HEK293 (cell line): ENCODE measurements around the gene PXYLP1.

Experiments used
- CTCF ChIA-PET: fragments of 350-600 bp; formaldehyde crosslinking; extraction: SDS; loops from one replicate; lab custom pipeline; 2021; ENCODE audit warnings: antibody characterized with exemption; lab: Yijun Ruan, JAX
- POLR2A ChIA-PET: fragments of 300-600 bp; formaldehyde crosslinking; extraction: SDS; loops from one replicate; lab custom pipeline; 2020; ENCODE audit warnings: antibody characterized with exemption, inconsistent platforms; lab: Yijun Ruan, JAX
- H3K27ac ChIP-seq: fragments of 200-500 bp; sonication (Bioruptor generic); 2 replicates; pipeline ENCODE4 v1.5.1; 2014; ENCODE audit warnings: low read depth, low read length, control low read depth, inconsistent platforms; ENCODE audit errors: extremely low read depth
- H3K36me3 ChIP-seq, 2 experiments: fragments of 200-500 bp in 1 of 2; sonication (Bioruptor generic) in 1 of 2; 1 replicate in 1 of 2; 2 replicates in 1 of 2; pipeline ENCODE4 v1.5.1; 2014 to 2017; ENCODE audit warnings: inconsistent platforms in 2 of 2, low read length in 2 of 2; ENCODE audit not compliant: control insufficient read depth in 2 of 2, insufficient read depth in 1 of 2
- H3K4me1 ChIP-seq: fragments of 200-500 bp; sonication (Bioruptor generic); 2 replicates; pipeline ENCODE4 v1.5.1; 2014; ENCODE audit warnings: mild to moderate bottlenecking, low read length, inconsistent platforms; ENCODE audit not compliant: control insufficient read depth, insufficient read depth
- H3K4me3 ChIP-seq: 2 replicates; pipeline ENCODE4 v1.5.1; 2011; ENCODE audit warnings: low read depth, mild to moderate bottlenecking, control low read depth, low read length, moderate library complexity
- H3K9me3 ChIP-seq: fragments of 200-500 bp; sonication (Bioruptor generic); 2 replicates; pipeline ENCODE4 v1.5.1; 2014; ENCODE audit warnings: low read depth, low read length, inconsistent platforms; ENCODE audit not compliant: control insufficient read depth, insufficient read depth
- BCL11B ChIP-seq: fragments of 450-650 bp; formaldehyde crosslinking; IDR thresholded peaks from 2 replicates; pipeline ENCODE4 v1.5.1; 2016; ENCODE audit warnings: low read depth, missing biosample characterization, missing genetic modification characterization
- KLF17 ChIP-seq: fragments of 450-650 bp; formaldehyde crosslinking; IDR thresholded peaks from 2 replicates; pipeline ENCODE4 v1.5.1; 2016; ENCODE audit warnings: missing biosample characterization, missing genetic modification characterization
- MYNN ChIP-seq: fragments of 450-650 bp; formaldehyde crosslinking; IDR thresholded peaks from 2 replicates; pipeline ENCODE4 v1.5.1; 2016; ENCODE audit warnings: missing biosample characterization, missing genetic modification characterization, borderline replicate concordance
- ZFP3 ChIP-seq: fragments of 450-650 bp; formaldehyde crosslinking; IDR thresholded peaks from 2 replicates; pipeline ENCODE4 v1.5.1; 2016; ENCODE audit warnings: low read depth, missing biosample characterization, missing genetic modification characterization
- ZFP37 ChIP-seq: fragments of 450-650 bp; formaldehyde crosslinking; IDR thresholded peaks from 2 replicates; pipeline ENCODE4 v1.5.1; 2016; ENCODE audit warnings: missing biosample characterization, missing genetic modification characterization
- ZNF239 ChIP-seq: fragments of 450-650 bp; formaldehyde crosslinking; IDR thresholded peaks from 2 replicates; pipeline ENCODE4 v1.5.1; 2016; ENCODE audit warnings: missing biosample characterization, missing genetic modification characterization
- ZNF26 ChIP-seq: fragments of 450-650 bp; formaldehyde crosslinking; IDR thresholded peaks from 2 replicates; pipeline ENCODE4 v1.5.1; 2016; ENCODE audit warnings: missing biosample characterization, missing genetic modification characterization
- ZNF266 ChIP-seq: fragments of 450-650 bp; formaldehyde crosslinking; IDR thresholded peaks from 2 replicates; pipeline ENCODE4 v1.5.1; 2016; ENCODE audit warnings: missing biosample characterization, missing genetic modification characterization, low read depth
- ZNF324 ChIP-seq: fragments of 450-650 bp; formaldehyde crosslinking; IDR thresholded peaks from 2 replicates; pipeline ENCODE4 v1.5.1; 2016; ENCODE audit warnings: missing biosample characterization, missing genetic modification characterization
- ZNF354C ChIP-seq: fragments of 450-650 bp; formaldehyde crosslinking; IDR thresholded peaks from 2 replicates; pipeline ENCODE4 v1.5.1; 2016; ENCODE audit warnings: missing biosample characterization, missing genetic modification characterization, low read depth, borderline replicate concordance
- ZNF501 ChIP-seq: fragments of 450-650 bp; formaldehyde crosslinking; IDR thresholded peaks from 2 replicates; pipeline ENCODE4 v1.5.1; 2016; ENCODE audit warnings: missing biosample characterization, missing genetic modification characterization
- ZNF580 ChIP-seq: fragments of 450-650 bp; formaldehyde crosslinking; IDR thresholded peaks from 2 replicates; pipeline ENCODE4 v1.5.1; 2016; ENCODE audit warnings: missing biosample characterization, missing genetic modification characterization
- ZNF596 ChIP-seq: fragments of 450-650 bp; IDR thresholded peaks from 2 replicates; pipeline ENCODE4 v1.5.0; 2018; ENCODE audit warnings: missing biosample characterization, mild to moderate bottlenecking, missing genetic modification characterization, moderate library complexity
- ZNF658 ChIP-seq: fragments of 450-650 bp; formaldehyde crosslinking; IDR thresholded peaks from 2 replicates; pipeline ENCODE4; 2016; ENCODE audit warnings: missing biosample characterization, missing genetic modification characterization
- ZNF791 ChIP-seq: fragments of 450-650 bp; formaldehyde crosslinking; IDR thresholded peaks from 2 replicates; pipeline ENCODE4 v1.5.1; 2016; ENCODE audit warnings: missing biosample characterization, missing genetic modification characterization
- ZSCAN16 ChIP-seq: fragments of 450-650 bp; formaldehyde crosslinking; IDR thresholded peaks from 2 replicates; pipeline ENCODE4 v1.5.1; 2016; ENCODE audit warnings: missing biosample characterization, missing genetic modification characterization
- ZSCAN18 ChIP-seq: fragments of 450-650 bp; formaldehyde crosslinking; IDR thresholded peaks from 2 replicates; pipeline ENCODE4 v1.5.1; 2016; ENCODE audit warnings: missing biosample characterization, missing genetic modification characterization
- ZSCAN23 ChIP-seq: fragments of 450-650 bp; formaldehyde crosslinking; IDR thresholded peaks from 2 replicates; pipeline ENCODE4 v1.5.1; 2016; ENCODE audit warnings: missing biosample characterization, missing genetic modification characterization
- ZSCAN4 ChIP-seq: fragments of 450-650 bp; formaldehyde crosslinking; IDR thresholded peaks from 2 replicates; pipeline ENCODE4 v1.5.1; 2017; ENCODE audit warnings: missing biosample characterization, missing genetic modification characterization
- ZSCAN5A ChIP-seq: fragments of 450-650 bp; formaldehyde crosslinking; IDR thresholded peaks from 2 replicates; pipeline ENCODE4 v1.5.1; 2016; ENCODE audit warnings: missing biosample characterization, missing genetic modification characterization

Gene PXYLP1

GRCh38 chr3:141218926-141219325, 12.7 kb upstream of the PXYLP1 start:
- Histone ChIP-seq H3K4me3 (no peak overlapping the region), H3K9me3 (no peaks in the 10 kb centered on the region), H3K4me1 (no peaks in the 10 kb centered on the region), H3K27ac (no peak overlapping the region), H3K36me3 (no peaks in the 10 kb centered on the region)
- TF ChIP-seq MYNN (tag by site-specific recombination) (no peak), ZSCAN5A (tag by site-specific recombination) (no peak), ZNF501 (tag by site-specific recombination) (no peak), ZNF596 (tag by site-specific recombination) (no peak), ZNF266 (tag by site-specific recombination) (no peak), ZSCAN16 (tag by site-specific recombination) (no peak), ZNF658 (tag by site-specific recombination) (no peak), ZFP3 (tag by site-specific recombination) (no peak), ZNF324 (tag by site-specific recombination) (no peak), ZSCAN23 (tag by site-specific recombination) (no peak), ZNF791 (tag by site-specific recombination) (no peak), BCL11B (tag by site-specific recombination) (no peak), KLF17 (tag by site-specific recombination) (no peak), ZSCAN18 (tag by site-specific recombination) (no peak), ZNF239 (tag by site-specific recombination) (no peak), ZNF354C (tag by site-specific recombination) (no peak), ZNF580 (no peak), ZFP37 (no peak), ZNF26 (no peak), ZSCAN4 (tag by site-specific recombination) (no peak)
- POLR2A ChIA-PET, result no interaction called here
- CTCF ChIA-PET, result interaction anchor here (0.7 kb wide), 1 partner anchor 12 kb away, joined by 4 read pairs; the partner anchor contains the start of gene PXYLP1
